A549 treated with AZD2906 at 1 μM for 4 hours (cell line): Measurements from ENCODE around the gene VLDLR. TPM values are rescaled to one million over a fixed set of nuclear protein-coding genes. Genes with fewer than 3 reads are reported as not detected.

Source experiments
- total RNA-seq: library from RNA; stranded (reverse); fragments of 200-300 nt; extraction: Qiagen RNA extraction; gene quantifications from 5 replicates; pipeline ENCODE4 v1.2.3, GENCODE V29; 2022

The VLDLR gene
- total RNA-seq, result 16.4 to 22.7 TPM (median 18.4 TPM) in 5 replicates

DNA sequence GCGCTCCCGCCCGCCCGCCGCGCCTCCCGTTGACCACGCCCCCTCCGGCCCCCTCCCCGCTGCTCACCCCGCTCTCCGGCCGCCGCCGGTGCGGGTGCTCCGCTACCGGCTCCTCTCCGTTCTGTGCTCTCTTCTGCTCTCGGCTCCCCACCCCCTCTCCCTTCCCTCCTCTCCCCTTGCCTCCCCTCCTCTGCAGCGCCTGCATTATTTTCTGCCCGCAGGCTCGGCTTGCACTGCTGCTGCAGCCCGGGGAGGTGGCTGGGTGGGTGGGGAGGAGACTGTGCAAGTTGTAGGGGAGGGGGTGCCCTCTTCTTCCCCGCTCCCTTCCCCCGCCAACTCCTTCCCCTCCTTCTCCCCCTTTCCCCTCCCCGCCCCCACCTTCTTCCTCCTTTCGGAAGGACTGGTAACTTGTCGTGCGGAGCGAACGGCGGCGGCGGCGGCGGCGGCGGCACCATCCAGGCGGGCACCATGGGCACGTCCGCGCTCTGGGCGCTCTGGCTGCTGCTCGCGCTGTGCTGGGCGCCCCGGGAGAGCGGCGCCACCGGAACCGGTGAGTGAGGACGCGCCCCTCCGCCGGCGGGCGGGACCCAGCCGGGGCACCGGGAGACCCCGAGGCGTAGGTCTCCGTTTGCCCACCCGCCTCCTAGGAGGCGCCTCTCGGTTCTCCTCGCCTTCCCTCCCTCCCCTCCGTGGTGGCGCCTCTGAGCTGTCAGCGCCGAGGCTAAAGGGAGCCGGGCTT lies at the start of gene VLDLR:
VLDLR (plus strand) TSS at position 66 of the 739 bp plus-strand sequence; CDS start at position 469, 403 bp downstream.

Other genes with a start within 250 kb of the VLDLR start
- not detected in 5 replicates for gene KCNV2, start 95.7 kb downstream of the VLDLR start, total RNA-seq
- gene PUM3, start 222.3 kb downstream of the VLDLR start, total RNA-seq, result 68.7 to 73.9 TPM (median 70.4 TPM) in 5 replicates